Prostate gland (tissue), 2 donors: ENCODE data around the gene HARBI1. TPM values are rescaled to one million over a fixed set of nuclear protein-coding genes. Genes with fewer than 3 reads are reported as not detected.

Experiments used
- DNase-seq: peaks from one replicate; pipeline ENCODE4 v3.0.0-alpha.2; 2019; ENCODE audit warnings: low spot score
- H3K27ac ChIP-seq, 2 donors: fragments of 200-600 bp; sonication (generic); 2 replicates each; pipeline ENCODE4 v1.5.1; 2017 to 2019
- H3K27me3 ChIP-seq: fragments of 200-600 bp; sonication (generic); replicated peaks from 2 replicates; pipeline ENCODE4 v1.5.1; 2019; ENCODE audit not compliant: insufficient read depth
- H3K36me3 ChIP-seq, 2 donors: fragments of 200-600 bp; sonication (generic); 1 replicate in 1 of 2; 2 replicates in 1 of 2; pipeline versions ENCODE4 v1.5.1 to v1.8.1; 2017 to 2019
- H3K4me1 ChIP-seq: fragments of 200-600 bp; sonication (generic); replicated peaks from 2 replicates; pipeline ENCODE4 v1.5.1; 2019
- H3K4me3 ChIP-seq, 2 donors: fragments of 200-600 bp; sonication (generic); 2 replicates each; pipeline ENCODE4 v1.5.1; 2017 to 2019
- H3K9me3 ChIP-seq: fragments of 200-600 bp; sonication (generic); 2 replicates; pipeline ENCODE4 v1.5.1; 2017
- CTCF ChIP-seq, 4 experiments: fragments of 200-600 bp in 2 of 4; fragments of 450-650 bp in 2 of 4; sonication (generic) in 2 of 4; IDR thresholded peaks; 1 replicate in 3 of 4; 2 replicates in 1 of 4; pipeline ENCODE4 v1.5.1; 2016 to 2019; ENCODE audit warnings: antibody characterized with exemption in 4 of 4, mild to moderate bottlenecking in 2 of 4, moderate library complexity in 2 of 4
- POLR2A ChIP-seq: fragments of 450-650 bp; IDR thresholded peaks from one replicate; pipeline ENCODE4 v1.6.1; 2016; ENCODE audit warnings: antibody characterized with exemption, mild to moderate bottlenecking
- POLR2AphosphoS5 ChIP-seq: sonication (generic); formaldehyde crosslinking; IDR thresholded peaks from one replicate; pipeline ENCODE4 v1.6.1; 2017; ENCODE audit warnings: antibody characterized with exemption
- WGBS: methylation state at CpG from one replicate; pipeline ENCODE4 v1.1.5; 2018; 5-methylcytosine and 5-hydroxymethylcytosine counted together
- intact Hi-C: fragments of 100-400 bp; cut with DNase I; formaldehyde crosslinking; loops from one replicate; pipeline ENCODE4 v1.14.2; 2022
- total RNA-seq, 2 donors: library from RNA; depleted of rRNA; stranded (reverse); fragments of >200 nt; gene quantifications; one replicate each; pipeline ENCODE4 v1.1.0, GENCODE V29; 2016

The HARBI1 gene
- total RNA-seq, 2 donors from 2014 or later, result 3.1 to 4.1 TPM

- Histone ChIP-seq H3K36me3 (no peaks in the 10 kb centered on the region), H3K27me3 (no peaks in the 10 kb centered on the region), H3K27ac (no peak overlapping the region), H3K4me1 (no peaks in the 10 kb centered on the region), H3K4me3 (no peak overlapping the region), H3K9me3 (no peaks in the 10 kb centered on the region)
- intact Hi-C loops, result no loop called here
- TF ChIP-seq POLR2A (no peak), POLR2AphosphoS5 (no peak), CTCF (IDR thresholded peaks at IDR 0.05) (no peak)
- 87% methylated on average over 5 of the region's 5 CpGs for WGBS
- no peak for DNase-seq
These were observed 18.6 kb upstream of the HARBI1 start for GRCh38 chr11:46635557-46636139.

GRCh38 chr11:46633291-46634217 is 16.5 kb upstream of the HARBI1 start:
- intact Hi-C loops, result no loop called here
- 94% methylated on average over 22 of the region's 22 CpGs for WGBS

GRCh38 chr11:46632502-46632901 is 15.5 kb upstream of the HARBI1 start:
- TF ChIP-seq CTCF (IDR thresholded peaks at IDR 0.05) (no peak), POLR2AphosphoS5 (no peak), POLR2A (no peak)

More at GRCh38 chr11:46633291-46634217, 16.5 kb upstream of the HARBI1 start:
- DNase-seq, result no peak
- TF ChIP-seq POLR2A (no peak), POLR2AphosphoS5 (no peak), CTCF (IDR thresholded peaks at IDR 0.05) (no peak)
- no peaks in the 10 kb centered on the region for H3K4me1 ChIP-seq
- H3K27me3 ChIP-seq, result no peaks in the 10 kb centered on the region
- no peak overlapping the region for H3K27ac ChIP-seq
- H3K4me3 ChIP-seq, result no peak overlapping the region
- no peaks in the 10 kb centered on the region for H3K36me3 ChIP-seq
- H3K9me3 ChIP-seq, result no peaks in the 10 kb centered on the region

GRCh38 chr11:46631676-46632075 is 14.6 kb upstream of the HARBI1 start:
- H3K36me3 ChIP-seq, result no peaks in the 10 kb centered on the region
- H3K4me3 ChIP-seq, result no peak overlapping the region
- TF ChIP-seq POLR2AphosphoS5 (no peak), CTCF (IDR thresholded peaks at IDR 0.05) (no peak), POLR2A (no peak)
- no peak for DNase-seq
- intact Hi-C loops, result no loop called here
- no peaks in the 10 kb centered on the region for H3K27me3 ChIP-seq
- no peak overlapping the region for H3K27ac ChIP-seq
- H3K9me3 ChIP-seq, result no peaks in the 10 kb centered on the region
- H3K4me1 ChIP-seq, result no peaks in the 10 kb centered on the region
- 89% methylated on average over 2 of the region's 2 CpGs for WGBS

More at GRCh38 chr11:46632502-46632901, 15.5 kb upstream of the HARBI1 start:
- Histone ChIP-seq H3K9me3 (no peaks in the 10 kb centered on the region), H3K27ac (no peak overlapping the region), H3K36me3 (no peaks in the 10 kb centered on the region), H3K27me3 (no peaks in the 10 kb centered on the region), H3K4me3 (no peak overlapping the region), H3K4me1 (no peaks in the 10 kb centered on the region)
- WGBS, result 100% methylated on average over 1 of the region's 1 CpG
- no peak for DNase-seq
- intact Hi-C loops, result no loop called here
